ENCODE results near the gene PLEKHA6.

GRCh38 chr1:204258213-204259115, 101.3 kb downstream of the PLEKHA6 start:
- peak; percentile 84 for TF ChIP-seq CTCF (IDR thresholded peaks at IDR 0.05)
- no peak for TF ChIP-seq POLR2AphosphoS5 (IDR thresholded peaks at IDR 0.05; ENCODE audit: low read depth, low read length)

Data from Panc1 (cell line).